HCT116 (cell line): ENCODE results near the gene MEIS1. TPM values are rescaled to one million over a fixed set of nuclear protein-coding genes. Genes with fewer than 3 reads are reported as not detected.

ENCODE experiments used
- ATAC-seq: fragments of 200-7000 bp; cut with Tn5 transposase; 2 replicates; pipeline ENCODE4 v1.9.1; 2020; ENCODE audit warnings: mild to moderate bottlenecking, moderate library complexity
- BruUV-seq: library from RNA; stranded (reverse); fragments of 400-500 nt; replicated peaks from 2 replicates; lab custom pipeline; 2021; lab: Mats Ljungman, UMichigan
- CTCF ChIA-PET: fragments of 300-600 bp; sonication (Branson Sonifier 250); formaldehyde crosslinking; loops from one replicate; lab custom pipeline; 2021; ENCODE audit warnings: antibody characterized with exemption; lab: Charles Lee
- POLR2A ChIA-PET: fragments of 300-600, 350-600 bp; sonication (Branson Sonifier 250); formaldehyde crosslinking; loops from one replicate; lab custom pipeline; 2021; ENCODE audit warnings: antibody characterized with exemption; lab: Charles Lee
- RAD21 ChIA-PET, 2 experiments: fragments of 300-600 bp; sonication (Branson Sonifier 250); formaldehyde crosslinking; loops; one replicate each; lab custom pipeline; 2023; ENCODE audit warnings: low total read pairs in 2 of 2; ENCODE audit not compliant: uncharacterized antibody in 2 of 2, unreplicated experiment in 2 of 2, low non-redundant PET in 1 of 2; lab: Charles Lee
- DNase-seq: peaks from one replicate; pipeline ENCODE4 v3.0.0-alpha.2; 2010; ENCODE audit warnings: low read depth, low spot score
- H2AFZ ChIP-seq: fragments of 200-600 bp; shearing (Covaris generic), sonication (generic); 2 replicates; pipeline ENCODE4 v1.6.1; 2017; ENCODE audit warnings: low read depth, mixed run types, mixed read lengths, antibody characterized with exemption, low read length; ENCODE audit not compliant: poor library complexity, severe bottlenecking
- H3K27ac ChIP-seq: 2 replicates; pipeline ENCODE4 v1.5.1; 2012; ENCODE audit warnings: low read depth, low read length
- H3K27me3 ChIP-seq: fragments of 200-600 bp; sonication (generic); 2 replicates; pipeline ENCODE4 v1.6.1; 2016; ENCODE audit warnings: mixed run types, low read length, mixed read lengths; ENCODE audit not compliant: insufficient read depth
- H3K36me3 ChIP-seq, 2 experiments: fragments of 200-500 bp in 1 of 2; fragments of 200-600 bp in 1 of 2; sonication (Bioruptor generic) in 1 of 2; sonication (generic) in 1 of 2; 2 replicates each; pipeline versions ENCODE4 v1.5.1 to v1.6.1; 2014 to 2016; ENCODE audit warnings: low read length in 2 of 2, inconsistent platforms in 1 of 2, mixed read lengths in 1 of 2, mixed run types in 1 of 2; ENCODE audit not compliant: insufficient read depth in 2 of 2, control insufficient read depth in 1 of 2
- H3K4me1 ChIP-seq, 2 experiments: fragments of 200-600 bp in 1 of 2; sonication (generic) in 1 of 2; 2 replicates each; pipeline versions ENCODE4 v1.5.1 to v1.6.1; 2012 to 2017; ENCODE audit warnings: low read length in 2 of 2, inconsistent platforms in 1 of 2, mild to moderate bottlenecking in 1 of 2, mixed read lengths in 1 of 2, mixed run types in 1 of 2, moderate library complexity in 1 of 2; ENCODE audit not compliant: insufficient read depth in 2 of 2, control insufficient read depth in 1 of 2
- H3K4me2 ChIP-seq: fragments of 200-600 bp; sonication (generic); 2 replicates; pipeline ENCODE4 v1.6.1; 2017; ENCODE audit warnings: mixed run types, low read length, mixed read lengths
- H3K4me3 ChIP-seq, 2 experiments: fragments of 200-600 bp in 1 of 2; sonication (generic) in 1 of 2; replicated peaks in 1 of 2; 2 replicates each; pipeline ENCODE4 v1.5.1; 2011 to 2016; ENCODE audit warnings: low read length in 2 of 2, control low read depth in 1 of 2, low read depth in 1 of 2, mild to moderate bottlenecking in 1 of 2, mixed read lengths in 1 of 2, mixed run types in 1 of 2
- H3K79me2 ChIP-seq: fragments of 200-600 bp; sonication (generic); 2 replicates; pipeline ENCODE4 v1.6.1; 2017; ENCODE audit warnings: mild to moderate bottlenecking, mixed run types, low read length, moderate library complexity, mixed read lengths; ENCODE audit not compliant: insufficient read depth
- H3K9ac ChIP-seq: fragments of 200-600 bp; sonication (generic); 2 replicates; pipeline ENCODE4 v1.6.1; 2016; ENCODE audit warnings: low read length, mixed read lengths
- H3K9me2 ChIP-seq: fragments of 200-600 bp; sonication (generic), shearing (Covaris generic); 2 replicates; pipeline ENCODE4 v1.6.1; 2017; ENCODE audit warnings: mixed run types, mild to moderate bottlenecking, moderate library complexity; ENCODE audit not compliant: insufficient read depth
- H3K9me3 ChIP-seq, 2 experiments: fragments of 200-500 bp in 1 of 2; fragments of 200-600 bp in 1 of 2; sonication (Bioruptor generic) in 1 of 2; sonication (generic) in 1 of 2; 2 replicates each; pipeline ENCODE4 v1.6.1; 2014 to 2017; ENCODE audit warnings: low read length in 2 of 2, mixed read lengths in 2 of 2, inconsistent platforms in 1 of 2, low read depth in 1 of 2, mild to moderate bottlenecking in 1 of 2, mixed run types in 1 of 2, moderate library complexity in 1 of 2; ENCODE audit not compliant: control insufficient read depth in 1 of 2, insufficient read depth in 1 of 2
- H4K20me1 ChIP-seq: fragments of 200-600 bp; sonication (generic), shearing (Covaris generic); 2 replicates; pipeline ENCODE4 v1.6.1; 2017; ENCODE audit warnings: mixed run types, mild to moderate bottlenecking, moderate library complexity; ENCODE audit not compliant: insufficient read depth
- ATF3 ChIP-seq: IDR thresholded peaks from 2 replicates; pipeline ENCODE4 v1.6.1; 2012
- CBX3 ChIP-seq: IDR thresholded peaks from 2 replicates; pipeline ENCODE4 v1.6.1; 2012; ENCODE audit warnings: low read depth
- CEBPB ChIP-seq: IDR thresholded peaks from 2 replicates; pipeline ENCODE4 v1.6.1; 2012; ENCODE audit warnings: low read depth
- CTCF ChIP-seq, 3 experiments: fragments of 200-600 bp in 1 of 3; sonication (generic) in 1 of 3; IDR thresholded peaks in 2 of 3; conservative IDR thresholded peaks in 1 of 3; 2 replicates each; pipeline ENCODE4 v1.5.1; 2012 to 2017; ENCODE audit warnings: low read depth in 2 of 3, low read length in 2 of 3, antibody characterized with exemption in 1 of 3, borderline replicate concordance in 1 of 3, control low read depth in 1 of 3, mild to moderate bottlenecking in 1 of 3, mixed read lengths in 1 of 3, mixed run types in 1 of 3, moderate library complexity in 1 of 3; ENCODE audit not compliant: insufficient read depth in 1 of 3
- EGR1 ChIP-seq: IDR thresholded peaks from 2 replicates; pipeline ENCODE4 v1.6.1; 2012; ENCODE audit warnings: low read depth
- EZH2 ChIP-seq: fragments of 200-600 bp; sonication (generic); IDR thresholded peaks from 2 replicates; pipeline ENCODE4 v1.6.1; 2017; ENCODE audit warnings: antibody characterized with exemption, mixed run types
- FOSL1 ChIP-seq: IDR thresholded peaks from 2 replicates; pipeline ENCODE4 v1.6.1; 2012; ENCODE audit warnings: low read depth
- JUND ChIP-seq: IDR thresholded peaks from 2 replicates; pipeline ENCODE4 v1.6.1; 2012
- MAX ChIP-seq: IDR thresholded peaks from 2 replicates; pipeline ENCODE4 v1.6.1; 2012
- POLR2A ChIP-seq: IDR thresholded peaks from 2 replicates; pipeline ENCODE4 v1.7.0; 2011; ENCODE audit warnings: borderline replicate concordance; ENCODE audit not compliant: insufficient read depth, insufficient read length; ENCODE audit errors: extremely low read depth
- POLR2AphosphoS5 ChIP-seq: IDR thresholded peaks from 2 replicates; pipeline ENCODE4 v1.6.1; 2011; ENCODE audit warnings: mild to moderate bottlenecking, low read depth, low read length, moderate library complexity
- RAD21 ChIP-seq: IDR thresholded peaks from 2 replicates; pipeline ENCODE4 v1.6.1; 2012; ENCODE audit warnings: low read depth, mild to moderate bottlenecking
- REST ChIP-seq: IDR thresholded peaks from 2 replicates; pipeline ENCODE4 v1.6.1; 2012; ENCODE audit warnings: low read depth
- SIN3A ChIP-seq: IDR thresholded peaks from 2 replicates; pipeline ENCODE4 v1.6.1; 2012; ENCODE audit warnings: low read depth
- SP1 ChIP-seq: IDR thresholded peaks from 2 replicates; pipeline ENCODE4 v1.6.1; 2012; ENCODE audit warnings: low read depth
- TCF7L2 ChIP-seq: IDR thresholded peaks from 2 replicates; pipeline ENCODE4 v1.7.0; 2011; ENCODE audit warnings: borderline replicate concordance, inconsistent platforms; ENCODE audit not compliant: insufficient read depth, insufficient read length; ENCODE audit errors: extremely low read depth
- ZFX ChIP-seq: fragments of 450-650 bp; IDR thresholded peaks from 2 replicates; pipeline ENCODE4 v1.6.1; 2017
- ZNF274 ChIP-seq: fragments of 200-500 bp; sonication (Bioruptor generic); IDR thresholded peaks from 2 replicates; pipeline ENCODE4 v1.6.1; 2014; ENCODE audit warnings: mild to moderate bottlenecking, low read depth, low read length, inconsistent platforms
- intact Hi-C: fragments of 100-400 bp; cut with micrococcal nuclease; formaldehyde crosslinking; loops from 2 replicates; pipeline ENCODE4 v1.10.0; 2022
- total RNA-seq: library from RNA; stranded (reverse); gene quantifications from one replicate; pipeline ENCODE4 v1.2.1, GENCODE V29; 2021; ENCODE audit not compliant: unreplicated experiment

The MEIS1 gene
- total RNA-seq, 1 experiment from 2014 or later, result 0.32 TPM

GRCh38 chr2:66389651-66390131 lies 45.2 kb upstream of the MEIS1 start:
- Histone ChIP-seq H3K36me3 (no peaks in the 10 kb centered on the region), H3K27ac (no peak overlapping the region), H3K79me2 (no peaks in the 10 kb centered on the region), H3K4me1 (no peaks in the 10 kb centered on the region), H3K4me2 (no peak overlapping the region), H3K27me3 (no peaks in the 10 kb centered on the region; the same call in 1 of the 2 replicates), H2AFZ (no peak overlapping the region), H3K9me2 (no peaks in the 10 kb centered on the region), H4K20me1 (no peaks in the 10 kb centered on the region), H3K4me3 (no peak overlapping the region), H3K9ac (no peak overlapping the region), H3K9me3 (no peaks in the 10 kb centered on the region)
- POLR2A ChIA-PET, result no interaction called here
- ATAC-seq (no peak), DNase-seq (no peak)
- CTCF ChIA-PET, result no interaction called here
- TF ChIP-seq SIN3A, result no peak
- intact Hi-C loops, result no loop called here
- BruUV-seq, result no TSS peak
- RAD21 ChIA-PET, result no interaction called here

GRCh38 chr2:66390152-66390551 lies 44.8 kb upstream of the MEIS1 start:
- Histone ChIP-seq H3K27me3 (no peaks in the 10 kb centered on the region; the same call in 1 of the 2 replicates), H3K9ac (no peak overlapping the region), H3K4me3 (no peak overlapping the region), H3K36me3 (no peaks in the 10 kb centered on the region), H3K4me2 (no peak overlapping the region), H3K4me1 (no peaks in the 10 kb centered on the region), H3K9me2 (no peaks in the 10 kb centered on the region), H3K9me3 (no peaks in the 10 kb centered on the region), H3K79me2 (no peaks in the 10 kb centered on the region), H4K20me1 (no peaks in the 10 kb centered on the region), H2AFZ (no peak overlapping the region), H3K27ac (no peak overlapping the region)
- intact Hi-C loops, result no loop called here
- ChIA-PET POLR2A (no interaction called here), CTCF (no interaction called here), RAD21 (no interaction called here)
- no TSS peak for BruUV-seq
- ATAC-seq (no peak), DNase-seq (no peak)
- TF ChIP-seq POLR2A (no peak), ATF3 (no peak), CBX3 (no peak), CEBPB (no peak), ZFX (no peak), EZH2 (no peak), FOSL1 (no peak), EGR1 (no peak), POLR2AphosphoS5 (no peak), SIN3A (no peak), TCF7L2 (no peak), RAD21 (no peak), REST (no peak), MAX (no peak), SP1 (no peak), ZNF274 (no peak), JUND (no peak), CTCF (IDR thresholded peaks at IDR 0.05 in 2 of 3, conservative IDR thresholded peaks at IDR 0.05 in 1 of 3; ENCODE audit: borderline replicate concordance in 1 of 3, insufficient read depth in 1 of 3, low read depth in 2 of 3, low read length in 2 of 3) (no peak)
